ENCODE data around the gene NT5C3A.
A peak's percentile ranks its signal among the peaks of the same experiment; 100 is the strongest.

The NT5C3A gene

GRCh38 chr7:33059635-33060034 is 2.9 kb downstream of the NT5C3A start:
- Mint-ChIP-seq H3K9me3 (peaks cover 4% of the 10 kb centered on the region), H3K36me3 (peaks cover 4% of the 10 kb centered on the region), H3K27ac (peak overlapping the region; percentile 86), H3K4me1 (peaks cover 66% of the 10 kb centered on the region), H3K27me3 (no peaks in the 10 kb centered on the region), H3K4me3 (no peak overlapping the region)

GRCh38 chr7:33055158-33055557 is 7.4 kb downstream of the NT5C3A start:
- Mint-ChIP-seq H3K4me3 (no peak overlapping the region), H3K4me1 (peaks cover 89% of the 10 kb centered on the region), H3K27me3 (no peaks in the 10 kb centered on the region), H3K36me3 (peaks cover 4% of the 10 kb centered on the region), H3K9me3 (no peaks in the 10 kb centered on the region), H3K27ac (peak overlapping the region; percentile 90)

GRCh38 chr7:33054261-33054964 is 8.2 kb downstream of the NT5C3A start:
- H3K9me3 Mint-ChIP-seq = no peaks in the 10 kb centered on the region
- peak overlapping the region; percentile 19 for H3K4me3 Mint-ChIP-seq
- H3K27me3 Mint-ChIP-seq = no peaks in the 10 kb centered on the region
- H3K27ac Mint-ChIP-seq = peak overlapping the region; percentile 90
- H3K4me1 Mint-ChIP-seq = peaks cover 86% of the 10 kb centered on the region
- H3K36me3 Mint-ChIP-seq = peaks cover 2% of the 10 kb centered on the region

DNA sequence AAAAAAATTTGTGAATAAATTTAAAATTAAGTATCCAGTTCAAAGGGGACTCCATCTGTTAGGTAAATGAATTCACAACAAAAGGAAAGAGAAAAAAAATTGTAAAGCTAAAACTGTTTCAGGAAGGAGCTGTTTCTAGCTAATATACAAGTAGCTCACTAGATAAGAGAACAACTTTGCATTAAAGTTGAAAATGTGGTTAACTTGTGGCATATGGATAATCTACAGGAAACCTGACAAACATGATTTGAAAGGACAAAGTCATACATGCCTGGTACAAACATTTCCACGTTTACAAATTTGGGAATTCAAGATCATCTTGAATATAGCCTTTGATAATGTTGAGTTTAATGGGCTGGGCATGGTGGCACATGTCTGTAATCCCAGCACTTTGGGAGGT is 8.9 kb downstream of the NT5C3A start:
- H3K27ac Mint-ChIP-seq = peak overlapping the region; percentile 82
- H3K9me3 Mint-ChIP-seq = no peaks in the 10 kb centered on the region
- H3K36me3 Mint-ChIP-seq = peaks cover 2% of the 10 kb centered on the region
- H3K4me3 Mint-ChIP-seq = peak overlapping the region; percentile 15
- peaks cover 86% of the 10 kb centered on the region for H3K4me1 Mint-ChIP-seq
- no peaks in the 10 kb centered on the region for H3K27me3 Mint-ChIP-seq

DNA sequence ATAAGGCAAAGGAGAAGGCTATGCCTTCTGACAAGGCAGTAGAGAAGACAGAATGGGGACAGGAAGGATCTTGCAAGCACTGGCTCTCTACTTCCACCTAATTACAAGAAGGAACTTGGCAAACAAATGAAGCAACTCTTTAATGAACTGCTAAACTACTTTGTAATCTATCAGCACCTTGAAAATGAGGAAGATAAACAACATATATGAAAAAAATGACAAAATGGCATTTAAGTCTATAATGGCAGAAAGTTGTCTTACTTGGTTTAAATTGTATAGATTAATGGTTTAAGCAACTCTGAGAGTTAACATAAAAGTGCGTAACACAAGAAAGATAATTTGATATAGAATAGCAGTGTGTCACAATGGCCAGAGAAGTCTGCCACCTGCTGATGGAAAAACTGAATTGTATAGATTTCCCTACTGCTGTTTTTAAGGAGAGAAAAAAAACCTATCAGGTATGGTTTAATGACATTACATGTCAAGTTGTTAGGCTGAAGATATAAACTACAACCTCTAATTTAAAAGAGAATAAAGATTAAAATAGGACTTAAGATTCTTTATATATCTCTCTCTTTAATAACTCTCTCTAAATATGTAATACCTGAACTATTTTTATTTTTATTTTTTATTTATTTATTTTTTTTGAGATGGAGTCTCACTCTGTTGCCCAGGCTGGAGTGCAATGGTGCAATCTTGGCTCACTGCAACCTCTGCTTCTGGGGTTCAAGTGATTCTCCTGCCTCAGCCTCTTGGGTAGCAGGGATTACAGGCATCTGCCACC is 11.8 kb downstream of the NT5C3A start:
- Mint-ChIP-seq H3K4me3 (peak overlapping the region; percentile 13), H3K27ac (peak overlapping the region; percentile 72), H3K9me3 (no peaks in the 10 kb centered on the region), H3K36me3 (peaks cover 2% of the 10 kb centered on the region), H3K4me1 (peaks cover 81% of the 10 kb centered on the region), H3K27me3 (no peaks in the 10 kb centered on the region)

GRCh38 chr7:33048704-33049103 is 13.9 kb downstream of the NT5C3A start:
- no peak overlapping the region for H3K4me3 Mint-ChIP-seq
- H3K9me3 Mint-ChIP-seq = no peaks in the 10 kb centered on the region
- peaks cover 73% of the 10 kb centered on the region for H3K4me1 Mint-ChIP-seq
- H3K27ac Mint-ChIP-seq = no peak overlapping the region
- no peaks in the 10 kb centered on the region for H3K36me3 Mint-ChIP-seq
- H3K27me3 Mint-ChIP-seq = no peaks in the 10 kb centered on the region

- Mint-ChIP-seq H3K36me3 (no peaks in the 10 kb centered on the region), H3K4me1 (peaks cover 74% of the 10 kb centered on the region), H3K27me3 (no peaks in the 10 kb centered on the region), H3K4me3 (no peak overlapping the region), H3K9me3 (no peaks in the 10 kb centered on the region), H3K27ac (no peak overlapping the region)
These were observed 14.3 kb downstream of the NT5C3A start for GRCh38 chr7:33048257-33048656.

GRCh38 chr7:33044986-33045385 is 17.6 kb downstream of the NT5C3A start:
- no peaks in the 10 kb centered on the region for H3K36me3 Mint-ChIP-seq
- H3K9me3 Mint-ChIP-seq = no peaks in the 10 kb centered on the region
- peaks cover 64% of the 10 kb centered on the region for H3K4me1 Mint-ChIP-seq
- H3K27ac Mint-ChIP-seq = peak overlapping the region; percentile 37
- H3K27me3 Mint-ChIP-seq = no peaks in the 10 kb centered on the region
- H3K4me3 Mint-ChIP-seq = no peak overlapping the region

DNA sequence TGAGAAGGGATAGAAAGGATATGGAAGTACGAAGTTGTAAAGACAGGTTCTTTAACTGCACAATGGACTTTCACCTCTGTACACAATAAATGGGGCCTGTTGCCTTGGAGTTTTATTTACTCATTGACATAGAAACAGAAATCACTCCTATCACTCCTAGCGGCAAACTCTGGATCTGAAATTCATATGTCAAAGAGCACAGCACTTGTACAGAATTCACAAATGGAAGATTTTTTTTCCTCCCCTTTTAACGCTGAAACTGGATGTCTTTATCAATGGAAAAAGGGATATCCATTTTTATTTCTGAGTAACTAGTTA is 18.2 kb downstream of the NT5C3A start:
- H3K27ac Mint-ChIP-seq = peak overlapping the region; percentile 3
- no peaks in the 10 kb centered on the region for H3K9me3 Mint-ChIP-seq
- H3K4me1 Mint-ChIP-seq = peaks cover 68% of the 10 kb centered on the region
- H3K4me3 Mint-ChIP-seq = no peak overlapping the region
- H3K27me3 Mint-ChIP-seq = no peaks in the 10 kb centered on the region
- no peaks in the 10 kb centered on the region for H3K36me3 Mint-ChIP-seq

DNA sequence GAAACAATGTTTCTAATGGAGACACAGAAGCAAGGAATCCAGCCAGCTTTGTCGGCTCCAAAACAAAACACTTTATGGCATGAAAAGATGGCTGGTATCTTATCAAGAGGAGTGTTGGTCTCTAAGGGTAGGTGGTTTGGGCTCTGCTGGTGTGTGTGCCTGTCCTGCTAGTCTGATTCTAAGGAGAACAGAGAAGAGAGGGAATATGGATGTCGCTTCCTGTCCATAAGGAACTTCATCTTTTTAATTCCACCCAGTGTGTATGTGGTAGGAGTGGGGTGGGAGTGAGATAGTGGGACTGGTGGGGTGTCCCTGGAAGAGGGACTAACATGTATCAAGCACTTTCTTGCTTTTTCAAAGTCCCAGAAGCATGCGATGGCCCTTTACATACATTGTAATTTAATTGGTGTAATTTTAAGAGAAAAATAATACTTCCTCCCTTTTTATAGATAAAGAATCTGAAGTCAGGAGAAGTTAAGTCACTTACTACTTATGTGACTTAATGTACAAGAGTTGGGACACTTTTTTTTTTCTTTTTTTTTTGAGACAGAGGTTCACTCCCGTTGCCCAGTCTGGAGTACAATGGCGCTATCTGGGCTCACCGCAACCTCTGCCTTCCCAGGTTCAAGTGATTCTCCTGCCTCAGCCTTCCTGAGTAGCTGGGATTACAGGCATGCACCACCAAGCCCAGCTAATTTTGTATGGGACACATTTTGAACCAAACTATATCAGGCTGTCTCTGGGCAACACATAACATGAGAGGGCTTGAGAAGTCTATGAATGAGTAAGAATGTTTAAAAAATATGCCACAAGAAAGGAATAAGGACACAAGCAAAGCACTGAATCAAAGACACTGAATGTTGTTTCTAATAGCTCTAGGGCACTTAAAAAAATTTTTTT is 18.8 kb downstream of the NT5C3A start:
- no peaks in the 10 kb centered on the region for H3K9me3 Mint-ChIP-seq
- peaks cover 66% of the 10 kb centered on the region for H3K4me1 Mint-ChIP-seq
- H3K4me3 Mint-ChIP-seq = no peak overlapping the region
- peak overlapping the region; percentile 53 for H3K27ac Mint-ChIP-seq
- no peaks in the 10 kb centered on the region for H3K36me3 Mint-ChIP-seq
- H3K27me3 Mint-ChIP-seq = no peaks in the 10 kb centered on the region

DNA sequence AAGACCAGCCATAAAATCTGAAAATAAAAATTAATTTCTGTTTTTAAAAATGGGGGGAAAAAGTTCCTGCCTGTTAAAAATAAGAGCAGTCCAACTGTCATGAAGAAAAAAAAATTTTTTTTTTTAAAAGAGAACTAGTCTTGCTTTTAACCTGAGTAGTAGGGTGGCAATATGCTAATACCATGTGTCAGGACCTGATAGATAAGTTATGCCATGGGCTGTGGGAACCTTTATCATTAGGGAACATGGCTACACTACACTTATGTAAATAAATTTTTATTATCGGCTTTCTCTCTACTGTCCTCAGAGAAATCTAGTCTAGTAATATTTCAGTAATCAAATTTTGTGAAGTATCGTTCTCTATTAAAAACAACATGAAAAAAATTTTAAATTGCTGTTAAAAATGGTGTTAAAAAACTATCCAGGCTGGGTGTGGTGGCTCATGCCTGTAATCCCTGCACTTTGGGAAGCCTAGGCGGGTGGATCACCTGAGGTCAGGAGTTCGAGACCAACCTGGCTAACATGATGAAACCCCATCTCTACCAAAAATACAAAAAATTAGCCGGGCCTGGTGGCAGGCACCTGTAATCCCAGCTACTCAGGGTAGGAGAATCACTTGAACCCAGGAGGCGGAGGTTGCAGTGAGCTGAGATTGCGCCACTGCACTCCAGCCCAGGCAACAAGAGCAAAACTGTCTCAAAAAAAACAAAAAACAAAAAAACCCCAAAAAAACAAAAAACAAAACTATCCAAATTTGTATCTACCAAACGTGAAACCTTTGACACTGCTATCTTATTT is 20.7 kb downstream of the NT5C3A start:
- Mint-ChIP-seq H3K27me3 (no peaks in the 10 kb centered on the region), H3K4me3 (no peak overlapping the region), H3K9me3 (no peaks in the 10 kb centered on the region), H3K4me1 (peaks cover 67% of the 10 kb centered on the region), H3K36me3 (peaks cover 2% of the 10 kb centered on the region), H3K27ac (no peak overlapping the region)

- Mint-ChIP-seq H3K36me3 (peaks cover 2% of the 10 kb centered on the region), H3K27me3 (no peaks in the 10 kb centered on the region), H3K27ac (peak overlapping the region; percentile 88), H3K4me1 (peaks cover 69% of the 10 kb centered on the region), H3K9me3 (no peaks in the 10 kb centered on the region), H3K4me3 (peak overlapping the region; percentile 85)
These were observed 21.6 kb downstream of the NT5C3A start for GRCh38 chr7:33040803-33041516.

DNA sequence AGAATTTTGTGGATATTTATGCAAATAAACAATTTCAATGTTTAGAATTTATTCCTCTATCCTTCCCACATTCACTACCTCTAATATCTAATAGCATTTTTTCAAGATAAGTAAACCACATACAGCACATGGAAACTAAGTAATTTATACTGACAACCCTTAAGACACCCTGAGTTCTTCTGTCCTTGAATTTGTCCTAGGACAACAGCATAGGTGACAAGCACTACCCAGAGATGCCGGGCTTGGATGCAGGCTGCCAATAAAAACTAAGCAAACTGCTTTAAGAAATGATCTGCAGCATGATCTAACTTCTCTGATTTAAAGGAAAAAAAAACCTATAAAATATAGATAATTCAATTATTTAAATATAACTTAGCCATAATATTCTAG is 22.7 kb downstream of the NT5C3A start:
- Mint-ChIP-seq H3K27ac (peak overlapping the region; percentile 90), H3K9me3 (no peaks in the 10 kb centered on the region), H3K27me3 (no peaks in the 10 kb centered on the region), H3K4me3 (peak overlapping the region; percentile 88), H3K36me3 (peaks cover 2% of the 10 kb centered on the region), H3K4me1 (peaks cover 69% of the 10 kb centered on the region)

DNA sequence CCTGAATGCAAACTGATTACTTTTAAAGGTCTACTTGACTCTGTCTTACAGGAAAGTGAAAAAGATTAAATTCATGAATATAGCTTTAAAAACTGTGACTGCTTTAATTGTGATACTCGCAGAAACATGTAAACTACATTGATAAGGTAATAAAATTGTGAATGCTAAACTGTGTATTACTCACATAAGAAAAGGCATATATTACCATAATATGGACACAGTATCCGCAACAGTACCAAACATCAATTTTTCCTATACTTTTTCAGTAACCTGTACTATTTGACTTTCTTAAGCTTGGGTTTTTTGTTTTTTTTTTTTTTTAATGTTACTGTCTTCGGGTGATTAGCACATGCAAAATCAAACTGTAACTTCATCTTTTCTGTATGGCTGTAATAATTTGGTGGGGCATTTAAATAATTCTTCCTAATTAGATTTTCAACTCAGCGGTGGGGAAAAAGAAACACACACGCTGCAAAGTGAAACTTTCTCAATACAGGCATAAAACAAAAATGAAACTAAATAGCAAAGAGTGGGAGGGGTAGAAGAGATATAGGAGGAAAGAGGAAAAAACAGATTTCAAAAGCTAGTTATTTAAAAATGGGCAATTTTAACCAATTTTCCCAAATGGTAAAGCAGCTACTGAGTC is 23.2 kb downstream of the NT5C3A start:
- peaks cover 71% of the 10 kb centered on the region for H3K4me1 Mint-ChIP-seq
- no peaks in the 10 kb centered on the region for H3K9me3 Mint-ChIP-seq

More for the DNA sequence above, 23.2 kb downstream of the NT5C3A start:
- peaks cover 2% of the 10 kb centered on the region for H3K36me3 Mint-ChIP-seq
- H3K27ac Mint-ChIP-seq = peak overlapping the region; percentile 90
- peak overlapping the region; percentile 88 for H3K4me3 Mint-ChIP-seq
- H3K27me3 Mint-ChIP-seq = no peaks in the 10 kb centered on the region
